Upper lobe of left lung (tissue), 6 donors: ENCODE data around the gene TRIM56. TPM values are rescaled to one million over a fixed set of nuclear protein-coding genes. Genes with fewer than 3 reads are reported as not detected.
"Not testable (repeated sequence)": the region's sequence is repeated elsewhere in the genome, so short reads cannot be mapped to it uniquely, and the experiment has no call there.

Experiments used
- ATAC-seq, 2 donors: fragments of 200-7000 bp; cut with Tn5 transposase; one replicate each; pipeline ENCODE4 v1.9.1; 2022; ENCODE audit warnings: mild to moderate bottlenecking in 2 of 2, moderate library complexity in 2 of 2; ENCODE audit not compliant: low FRiP score in 2 of 2
- DNase-seq, 2 donors: peaks; one replicate each; pipeline ENCODE4 v3.0.0-alpha.2; 2019 to 2020
- H3K27ac ChIP-seq, 4 donors: fragments of 200-600 bp; sonication (generic); one replicate each; pipeline ENCODE4 v1.5.1; 2016 to 2019
- H3K27me3 ChIP-seq, 4 donors: fragments of 200-600 bp; sonication (generic); one replicate each; pipeline ENCODE4 v1.5.1; 2017 to 2019
- H3K36me3 ChIP-seq, 4 donors: fragments of 200-600 bp; sonication (generic); one replicate each; pipeline ENCODE4 v1.5.1; 2016 to 2019
- H3K4me1 ChIP-seq, 4 donors: fragments of 200-600 bp; sonication (generic); one replicate each; pipeline ENCODE4 v1.5.1; 2018 to 2019
- H3K4me3 ChIP-seq, 4 donors: fragments of 200-600 bp; sonication (generic); one replicate each; pipeline ENCODE4 v1.5.1; 2017 to 2019; ENCODE audit warnings: mild to moderate bottlenecking in 2 of 4, moderate library complexity in 1 of 4
- H3K9me3 ChIP-seq, 4 donors: fragments of 200-600 bp; sonication (generic); one replicate each; pipeline ENCODE4 v1.5.1; 2018 to 2019
- CTCF ChIP-seq, 6 experiments: fragments of 450-650 bp in 4 of 6; fragments of 200-600 bp in 2 of 6; sonication (generic) in 2 of 6; IDR thresholded peaks; one replicate each; pipeline ENCODE4 v1.5.1; 2016 to 2019; ENCODE audit warnings: antibody characterized with exemption in 6 of 6
- EP300 ChIP-seq, 4 donors: sonication (generic); formaldehyde crosslinking; IDR thresholded peaks; one replicate each; pipeline ENCODE4 v1.5.1; 2017; ENCODE audit warnings: antibody characterized with exemption in 4 of 4, control low read depth in 2 of 4
- POLR2A ChIP-seq, 4 donors: fragments of 450-650 bp; IDR thresholded peaks; one replicate each; pipeline ENCODE4 v1.5.1; 2016 to 2017; ENCODE audit warnings: antibody characterized with exemption in 4 of 4, mild to moderate bottlenecking in 2 of 4
- POLR2AphosphoS5 ChIP-seq, 2 donors: sonication (generic); formaldehyde crosslinking; IDR thresholded peaks; one replicate each; pipeline ENCODE4 v1.5.1; 2017; ENCODE audit warnings: antibody characterized with exemption in 2 of 2
- WGBS, 2 donors: methylation state at CpG; one replicate each; pipeline ENCODE4 v1.1.5; 2017 to 2018; 5-methylcytosine and 5-hydroxymethylcytosine counted together
- total RNA-seq, 6 donors: library from RNA; depleted of rRNA in 4 of 6; stranded (reverse); fragments of >200 nt in 4 of 6; gene quantifications; one replicate each; pipeline versions ENCODE4 v1.1.0 to v1.2.1, GENCODE V29; 2016 to 2021
- donor health status: DM: no; HTN: no; CAD: no; lungs with moderate emphysema.
- donor health status: DM: no; HTN: yes; CAD: no; lungs with severe emphysema.

The TRIM56 gene
- total RNA-seq, 6 donors from 2014 or later, result 25.4 to 66.1 (median 51.3) TPM

GRCh38 chr7:101108330-101108857, 23.1 kb downstream of the TRIM56 start:
- DNase-seq (peak in 1 of 2 donors; percentile 71), ATAC-seq (peak; percentile 22 to 74)
- no peaks in the 10 kb centered on the region for H3K9me3 ChIP-seq
- H3K27me3 ChIP-seq, result no peaks in the 10 kb centered on the region
- no peaks in the 10 kb centered on the region for H3K36me3 ChIP-seq
- no peak for TF ChIP-seq POLR2A (IDR thresholded peaks at IDR 0.05)
- peak; percentile 57 to 69 for TF ChIP-seq POLR2AphosphoS5 (IDR thresholded peaks at IDR 0.05)
- peak in 2 of 4 donors; percentile 47 to 74 for TF ChIP-seq EP300 (IDR thresholded peaks at IDR 0.05)
- H3K27ac ChIP-seq, result peak overlapping the region; percentile 55 to 85 (median 74)
- peaks cover 20 to 52% (median 42%) of the 10 kb centered on the region in 4 donors for H3K4me1 ChIP-seq
- WGBS, 2 donors, result 39 to 40% methylated on average over 10 to 16 of the region's 16 CpGs
- H3K4me3 ChIP-seq, result no peak overlapping the region

- H3K9me3 ChIP-seq, result no peaks in the 10 kb centered on the region
- no peaks in the 10 kb centered on the region for H3K27me3 ChIP-seq
- ATAC-seq (no peak), DNase-seq (no peak)
- H3K36me3 ChIP-seq, result no peaks in the 10 kb centered on the region
- no peak for TF ChIP-seq CTCF (IDR thresholded peaks at IDR 0.05)
- TF ChIP-seq POLR2A (IDR thresholded peaks at IDR 0.05), result no peak
- no peak for TF ChIP-seq EP300 (IDR thresholded peaks at IDR 0.05)
- no peak for TF ChIP-seq POLR2AphosphoS5 (IDR thresholded peaks at IDR 0.05)
- WGBS, 2 donors, result 83 to 87% methylated on average over 6 to 7 of the region's 7 CpGs
- peaks cover 20 to 52% (median 42%) of the 10 kb centered on the region in 4 donors for H3K4me1 ChIP-seq
- H3K4me3 ChIP-seq, result no peak overlapping the region
- H3K27ac ChIP-seq, result peak overlapping the region; percentile 55 to 85 (median 74)
These were observed 23.7 kb downstream of the TRIM56 start for GRCh38 chr7:101108961-101109360.

- peaks cover 17 to 50% (median 41%) of the 10 kb centered on the region in 4 donors for H3K4me1 ChIP-seq
These were observed 24.1 kb downstream of the TRIM56 start for GRCh38 chr7:101109368-101109767.

GRCh38 chr7:101111261-101111660, 26.0 kb downstream of the TRIM56 start:
- Histone ChIP-seq H3K27ac (peak overlapping the region; percentile 77 to 86 (median 84)), H3K36me3 (no peaks in the 10 kb centered on the region), H3K27me3 (no peaks in the 10 kb centered on the region), H3K4me1 (peaks cover 14 to 43% (median 35%) of the 10 kb centered on the region in 4 donors), H3K4me3 (no peak overlapping the region), H3K9me3 (no peaks in the 10 kb centered on the region)
- DNase-seq (no peak), ATAC-seq (no peak)
- 88 to 91% methylated on average over 5 of the region's 5 CpGs for WGBS, 2 donors
- TF ChIP-seq POLR2AphosphoS5 (IDR thresholded peaks at IDR 0.05) (no peak), CTCF (IDR thresholded peaks at IDR 0.05) (no peak), POLR2A (IDR thresholded peaks at IDR 0.05) (no peak), EP300 (IDR thresholded peaks at IDR 0.05) (no peak)

More at GRCh38 chr7:101109368-101109767, 24.1 kb downstream of the TRIM56 start:
- Histone ChIP-seq H3K4me3 (no peak overlapping the region), H3K27me3 (no peaks in the 10 kb centered on the region), H3K36me3 (no peaks in the 10 kb centered on the region), H3K27ac (peak overlapping the region in 1 of 4 donors; percentile 85), H3K9me3 (no peaks in the 10 kb centered on the region)
- no peak for DNase-seq
- ATAC-seq, result no peak
- TF ChIP-seq POLR2AphosphoS5 (IDR thresholded peaks at IDR 0.05) (no peak), CTCF (IDR thresholded peaks at IDR 0.05) (no peak), EP300 (IDR thresholded peaks at IDR 0.05) (no peak), POLR2A (IDR thresholded peaks at IDR 0.05) (no peak)
- WGBS, 2 donors, result 83 to 86% methylated on average over 6 of the region's 6 CpGs

- peak in 1 of 2 donors; percentile 43 for DNase-seq
- Histone ChIP-seq H3K36me3 (no peaks in the 10 kb centered on the region), H3K9me3 (no peaks in the 10 kb centered on the region), H3K4me3 (no peak overlapping the region), H3K27me3 (no peaks in the 10 kb centered on the region), H3K4me1 (peaks cover 14 to 43% (median 37%) of the 10 kb centered on the region in 4 donors), H3K27ac (peak overlapping the region; percentile 77 to 86 (median 84))
- 46 to 60% methylated on average over 6 to 11 of the region's 11 CpGs for WGBS, 2 donors
- peak in 1 of 2 donors; percentile 34 for ATAC-seq
- TF ChIP-seq POLR2A (IDR thresholded peaks at IDR 0.05) (no peak), CTCF (IDR thresholded peaks at IDR 0.05) (no peak), EP300 (IDR thresholded peaks at IDR 0.05) (peak; percentile 90 to 100 (median 95)), POLR2AphosphoS5 (IDR thresholded peaks at IDR 0.05) (peak; percentile 92 to 95)
These were observed 27.0 kb downstream of the TRIM56 start for GRCh38 chr7:101112233-101112632.

GRCh38 chr7:101113140-101113539, 27.9 kb downstream of the TRIM56 start:
- ATAC-seq, H3K36me3 ChIP-seq, H3K27me3 ChIP-seq, DNase-seq, H3K9me3 ChIP-seq, H3K4me3 ChIP-seq: not testable (repeated sequence)
- 96 to 98% methylated on average over 7 of the region's 7 CpGs for WGBS, 2 donors
- Histone ChIP-seq H3K27ac (peak overlapping the region; percentile 77 to 86 (median 84)), H3K4me1 (peaks cover 14 to 45% (median 34%) of the 10 kb centered on the region in 4 donors)
